Gastroesophageal sphincter (tissue), 3 donors: ENCODE results near the gene TSKU.
A peak's percentile ranks its signal among the peaks of the same experiment; 100 is the strongest.
"Not testable (repeated sequence)": the region's sequence is repeated elsewhere in the genome, so short reads cannot be mapped to it uniquely, and the experiment has no call there.

Experiments
- CTCF ChIP-seq, 4 experiments: fragments of 200-600 bp in 2 of 4; fragments of 450-650 bp in 2 of 4; sonication (generic) in 1 of 4; IDR thresholded peaks; one replicate each; pipeline ENCODE4 v1.5.1; 2017 to 2019; ENCODE audit warnings: antibody characterized with exemption in 4 of 4, mild to moderate bottlenecking in 2 of 4, moderate library complexity in 2 of 4
- POLR2AphosphoS5 ChIP-seq: sonication (generic); formaldehyde crosslinking; IDR thresholded peaks from one replicate; pipeline ENCODE4 v1.6.1; 2017; ENCODE audit warnings: antibody characterized with exemption

- peak; percentile 57 to 80 (median 73) for TF ChIP-seq CTCF (IDR thresholded peaks at IDR 0.05)
- TF ChIP-seq POLR2AphosphoS5 = not testable (repeated sequence)
Observed at GRCh38 chr11:76733906-76734305, 49.2 kb upstream of the TSKU start.
